ENCODE data around the gene VSNL1.
A peak's percentile ranks its signal among the peaks of the same experiment; 100 is the strongest.

VSNL1 gene

DNA sequence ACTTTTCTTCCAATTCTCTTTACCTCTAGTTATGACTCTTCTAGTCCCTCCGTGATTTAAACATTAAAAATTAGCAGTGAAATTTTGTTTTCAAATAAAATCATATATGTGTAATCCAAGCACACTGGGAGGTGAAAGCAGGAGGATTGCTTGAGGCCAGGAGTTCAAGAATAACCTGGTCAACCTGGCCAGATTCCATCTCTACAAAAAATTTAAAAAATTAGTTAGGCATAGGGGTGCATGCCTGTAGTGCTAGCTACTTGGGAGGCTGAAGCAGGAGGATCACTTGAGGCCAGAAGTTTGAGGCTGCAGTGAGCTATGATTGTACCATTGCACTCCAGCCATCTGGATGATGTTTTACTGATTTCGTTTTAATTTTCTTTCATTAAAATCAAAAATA lies 7.0 kb upstream of the VSNL1 start:
- no peak for DNase-seq (ENCODE audit: low read depth)
- no peak overlapping the region for H3K4me3 ChIP-seq (ENCODE audit: control insufficient read depth, low read depth, low read length)
- TF ChIP-seq, protein P1, sequence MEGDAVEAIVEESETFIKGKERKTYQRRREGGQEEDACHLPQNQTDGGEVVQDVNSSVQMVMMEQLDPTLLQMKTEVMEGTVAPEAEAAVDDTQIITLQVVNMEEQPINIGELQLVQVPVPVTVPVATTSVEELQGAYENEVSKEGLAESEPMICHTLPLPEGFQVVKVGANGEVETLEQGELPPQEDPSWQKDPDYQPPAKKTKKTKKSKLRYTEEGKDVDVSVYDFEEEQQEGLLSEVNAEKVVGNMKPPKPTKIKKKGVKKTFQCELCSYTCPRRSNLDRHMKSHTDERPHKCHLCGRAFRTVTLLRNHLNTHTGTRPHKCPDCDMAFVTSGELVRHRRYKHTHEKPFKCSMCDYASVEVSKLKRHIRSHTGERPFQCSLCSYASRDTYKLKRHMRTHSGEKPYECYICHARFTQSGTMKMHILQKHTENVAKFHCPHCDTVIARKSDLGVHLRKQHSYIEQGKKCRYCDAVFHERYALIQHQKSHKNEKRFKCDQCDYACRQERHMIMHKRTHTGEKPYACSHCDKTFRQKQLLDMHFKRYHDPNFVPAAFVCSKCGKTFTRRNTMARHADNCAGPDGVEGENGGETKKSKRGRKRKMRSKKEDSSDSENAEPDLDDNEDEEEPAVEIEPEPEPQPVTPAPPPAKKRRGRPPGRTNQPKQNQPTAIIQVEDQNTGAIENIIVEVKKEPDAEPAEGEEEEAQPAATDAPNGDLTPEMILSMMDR (conservative IDR thresholded peaks at IDR 0.05; ENCODE audit: control insufficient read depth, insufficient read depth, low read depth, low read length), result no peak

DNA sequence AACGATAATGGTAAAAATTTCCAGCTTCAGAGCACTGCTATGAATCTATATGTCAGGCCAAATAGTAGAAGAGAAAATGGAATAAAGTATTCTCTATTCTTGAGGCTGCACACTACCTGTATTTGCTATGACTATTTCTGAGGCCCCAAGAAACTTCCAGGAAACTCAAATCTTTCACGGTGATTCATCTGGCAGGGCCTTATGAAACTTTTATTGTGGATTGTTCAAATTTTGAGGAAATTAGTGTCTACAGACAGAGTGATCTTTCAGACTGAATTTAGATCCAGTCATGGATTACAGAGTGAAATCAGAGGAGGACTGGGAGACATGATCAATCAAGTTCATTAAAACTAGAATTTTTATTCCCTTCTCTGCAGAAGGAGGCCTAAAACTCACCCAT lies 4.1 kb upstream of the VSNL1 start:
- no peak for DNase-seq (ENCODE audit: low read depth)
- TF ChIP-seq, protein P1 (conservative IDR thresholded peaks at IDR 0.05; ENCODE audit: control insufficient read depth, insufficient read depth, low read depth, low read length), result no peak

DNA sequence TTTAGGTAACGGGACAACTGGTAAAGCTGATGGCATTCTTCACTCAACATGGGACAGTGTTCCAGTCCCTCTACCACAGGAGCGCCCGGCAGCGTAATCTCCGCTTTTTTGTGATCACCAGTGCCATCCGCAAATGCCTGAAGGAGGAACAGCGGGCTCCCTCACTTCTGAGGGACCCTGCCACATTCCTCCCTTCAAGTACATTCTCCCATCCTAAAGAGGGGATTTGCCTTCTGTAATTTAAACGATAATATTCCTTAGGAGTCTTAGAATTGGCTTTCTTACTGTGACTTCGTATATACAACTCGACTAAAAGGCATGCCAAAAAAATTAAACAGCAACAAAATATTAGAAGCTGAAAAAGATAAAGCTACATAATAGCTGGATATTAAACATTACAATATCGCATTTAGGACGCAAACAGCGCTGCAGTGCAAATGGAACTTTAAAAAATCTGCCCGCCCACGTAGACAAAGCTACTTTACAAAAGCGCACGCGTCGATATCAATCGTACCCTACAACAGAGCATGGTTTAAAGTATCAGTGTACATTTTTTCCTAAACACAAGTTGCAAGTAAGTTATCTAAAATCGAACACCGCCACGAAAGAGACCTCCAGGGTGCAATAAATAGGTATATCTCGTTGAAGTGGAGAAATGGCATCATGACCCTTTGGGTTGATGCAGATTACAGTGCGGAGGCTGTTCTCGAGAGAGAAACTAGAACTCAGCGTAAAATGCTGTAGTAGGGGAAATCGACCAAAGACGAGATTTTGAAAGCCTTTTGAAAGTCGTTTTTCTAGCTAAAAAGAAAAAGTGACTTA lies 2.3 kb upstream of the VSNL1 start:
- TF ChIP-seq, protein P1 (conservative IDR thresholded peaks at IDR 0.05; ENCODE audit: control insufficient read depth, insufficient read depth, low read depth, low read length), result no peak
- peak overlapping the region; percentile 40 for H3K4me3 ChIP-seq (ENCODE audit: control insufficient read depth, low read depth, low read length)
- peak; percentile 23 for DNase-seq (ENCODE audit: low read depth)

More for the DNA sequence above, 4.1 kb upstream of the VSNL1 start:
- H3K4me3 ChIP-seq (ENCODE audit: control insufficient read depth, low read depth, low read length), result no peak overlapping the region

DNA sequence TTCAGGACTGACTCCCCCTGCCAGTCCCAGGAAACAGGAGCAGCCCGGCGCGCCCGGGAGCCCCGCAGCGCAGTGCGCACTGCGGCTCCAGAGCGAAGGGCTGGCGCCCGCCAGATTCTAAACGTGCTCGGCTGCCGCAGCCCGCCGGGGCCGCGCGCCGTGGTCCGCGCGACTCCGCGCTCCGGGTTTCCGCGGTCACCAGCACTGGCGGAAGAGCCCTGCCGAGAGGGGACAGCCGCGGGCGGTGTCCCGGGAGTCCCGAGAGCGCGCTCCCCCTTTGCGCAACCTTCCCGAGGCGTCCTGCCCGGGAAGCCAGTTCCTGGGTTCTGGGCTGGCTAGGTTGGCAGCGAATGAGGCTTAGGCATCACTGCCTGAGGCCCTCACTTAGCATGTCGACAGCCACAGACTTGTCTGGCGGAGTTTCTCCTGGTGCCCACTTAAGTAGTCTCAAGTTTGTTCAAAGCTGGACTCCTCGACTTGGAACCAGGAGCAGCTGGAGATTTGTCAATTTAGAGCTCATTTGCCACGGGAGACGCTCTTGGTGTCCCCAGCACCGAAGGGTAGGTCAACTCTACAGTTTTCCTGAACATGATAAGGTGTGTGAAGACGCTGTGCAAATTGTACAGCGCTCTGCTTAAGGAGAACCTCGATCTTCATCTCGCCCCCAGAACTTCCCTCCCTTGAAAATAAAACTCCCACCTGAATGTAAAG lies 1.5 kb upstream of the VSNL1 start:
- DNase-seq (ENCODE audit: low read depth), result peak; percentile 25

DNA sequence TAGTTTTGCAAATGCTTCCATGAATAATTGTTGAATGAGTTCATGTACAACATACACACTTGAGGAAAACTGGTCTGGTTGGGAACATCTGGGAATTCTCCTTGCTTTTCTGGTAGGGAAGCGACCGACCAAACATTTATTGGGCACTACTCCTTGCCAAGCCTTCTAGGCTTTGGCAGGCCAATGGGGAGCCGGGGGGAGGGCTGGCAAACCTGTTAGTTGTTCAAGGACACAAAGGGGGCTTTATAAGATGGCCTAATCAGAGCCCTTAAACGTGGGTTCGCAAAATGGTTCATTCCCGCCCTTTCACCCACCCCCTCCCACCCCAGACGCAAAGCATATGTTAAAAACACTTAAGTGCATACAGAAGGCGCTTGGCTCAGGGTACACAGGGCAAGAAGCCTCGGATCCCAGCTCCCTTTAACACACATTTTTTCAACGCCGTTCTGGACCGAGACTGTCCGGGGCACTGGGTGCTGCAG lies 844 bp upstream of the VSNL1 start:
- H3K4me3 ChIP-seq (ENCODE audit: control insufficient read depth, low read depth, low read length), result no peak overlapping the region

More for the DNA sequence above, 1.5 kb upstream of the VSNL1 start:
- TF ChIP-seq, protein P1 (conservative IDR thresholded peaks at IDR 0.05; ENCODE audit: control insufficient read depth, insufficient read depth, low read depth, low read length), result no peak
- H3K4me3 ChIP-seq (ENCODE audit: control insufficient read depth, low read depth, low read length), result peak overlapping the region; percentile 40

DNA sequence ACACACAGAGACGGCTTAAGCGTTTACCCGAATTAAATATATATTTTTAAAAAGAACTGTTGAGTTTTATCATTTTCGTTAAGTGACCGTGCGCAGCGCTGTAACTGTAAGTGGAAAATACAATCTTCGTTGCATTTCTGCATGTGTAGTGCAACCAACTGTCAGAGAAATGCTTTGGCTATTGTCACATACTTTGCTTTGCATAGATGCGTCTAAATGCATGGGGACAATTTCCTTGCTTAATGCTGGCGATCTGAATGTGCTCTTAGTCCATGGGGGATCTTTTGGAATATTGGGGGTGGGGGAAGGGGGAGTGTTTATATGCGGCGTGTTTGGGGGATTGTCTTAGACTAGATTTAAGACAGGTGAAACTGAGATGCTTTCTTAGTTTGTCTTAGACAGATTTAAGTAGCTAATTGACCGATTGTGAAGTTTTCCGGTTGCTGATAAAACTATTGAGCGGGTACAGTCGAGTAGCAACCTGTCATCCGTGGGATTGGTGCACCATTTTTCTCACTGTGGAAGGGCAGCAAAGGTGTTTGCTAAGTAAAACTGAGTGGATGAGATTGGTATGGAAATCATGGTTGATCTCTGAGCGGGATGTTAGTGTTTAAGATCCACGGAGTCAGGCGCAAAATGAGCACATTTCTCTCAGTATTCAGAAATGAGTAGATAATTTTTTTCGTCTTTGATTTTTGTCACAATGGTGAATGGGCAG lies 476 bp downstream of the VSNL1 start:
- TF ChIP-seq, protein P1 (conservative IDR thresholded peaks at IDR 0.05; ENCODE audit: control insufficient read depth, insufficient read depth, low read depth, low read length), result no peak
- peak; percentile 5 for DNase-seq (ENCODE audit: low read depth)
- H3K4me3 ChIP-seq (ENCODE audit: control insufficient read depth, low read depth, low read length), result peak overlapping the region; percentile 33

More for the DNA sequence above, 844 bp upstream of the VSNL1 start:
- TF ChIP-seq, protein P1 (conservative IDR thresholded peaks at IDR 0.05; ENCODE audit: control insufficient read depth, insufficient read depth, low read depth, low read length), result no peak
- peak; percentile 11 for DNase-seq (ENCODE audit: low read depth)

All from fibroblast of mammary gland (primary cell).